Measurements from ENCODE around the gene IGFBP2.

IGFBP2 gene

DNA sequence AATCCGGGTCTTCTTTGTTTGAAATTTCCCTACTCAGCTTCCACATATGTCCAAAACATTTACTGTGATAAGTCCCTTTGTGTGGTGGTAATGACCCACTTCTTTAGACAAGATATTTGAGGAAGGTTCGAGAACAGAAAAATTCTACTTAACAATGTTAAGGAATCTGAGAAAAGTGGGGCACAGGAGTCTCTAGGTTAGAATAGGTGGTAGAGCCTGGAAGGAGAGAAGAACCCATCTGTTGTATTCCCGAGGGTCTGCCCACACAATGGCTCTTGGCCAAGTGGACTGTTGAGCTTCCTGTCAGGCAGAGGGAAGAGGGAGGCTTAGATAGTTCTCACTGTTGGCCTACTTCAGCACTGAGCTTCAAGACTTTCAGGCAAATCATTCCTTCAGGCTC, 4.3 kb downstream of the IGFBP2 start:
- TF ChIP-seq EZH2phosphoT487 (conservative IDR thresholded peaks at IDR 0.05; ENCODE audit: low read length), result no peak
- TF ChIP-seq, protein P1, sequence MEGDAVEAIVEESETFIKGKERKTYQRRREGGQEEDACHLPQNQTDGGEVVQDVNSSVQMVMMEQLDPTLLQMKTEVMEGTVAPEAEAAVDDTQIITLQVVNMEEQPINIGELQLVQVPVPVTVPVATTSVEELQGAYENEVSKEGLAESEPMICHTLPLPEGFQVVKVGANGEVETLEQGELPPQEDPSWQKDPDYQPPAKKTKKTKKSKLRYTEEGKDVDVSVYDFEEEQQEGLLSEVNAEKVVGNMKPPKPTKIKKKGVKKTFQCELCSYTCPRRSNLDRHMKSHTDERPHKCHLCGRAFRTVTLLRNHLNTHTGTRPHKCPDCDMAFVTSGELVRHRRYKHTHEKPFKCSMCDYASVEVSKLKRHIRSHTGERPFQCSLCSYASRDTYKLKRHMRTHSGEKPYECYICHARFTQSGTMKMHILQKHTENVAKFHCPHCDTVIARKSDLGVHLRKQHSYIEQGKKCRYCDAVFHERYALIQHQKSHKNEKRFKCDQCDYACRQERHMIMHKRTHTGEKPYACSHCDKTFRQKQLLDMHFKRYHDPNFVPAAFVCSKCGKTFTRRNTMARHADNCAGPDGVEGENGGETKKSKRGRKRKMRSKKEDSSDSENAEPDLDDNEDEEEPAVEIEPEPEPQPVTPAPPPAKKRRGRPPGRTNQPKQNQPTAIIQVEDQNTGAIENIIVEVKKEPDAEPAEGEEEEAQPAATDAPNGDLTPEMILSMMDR (IDR thresholded peaks at IDR 0.05; ENCODE audit: insufficient read depth, low read length, poor library complexity, severe bottlenecking), result no peak
- H3K4me3 ChIP-seq (ENCODE audit: insufficient read depth, low read length, poor library complexity, severe bottlenecking), result no peak overlapping the region
- no peaks in the 10 kb centered on the region for H3K27me3 ChIP-seq (ENCODE audit: low read length)
- H3K9me2 ChIP-seq (replicated peaks; ENCODE audit: insufficient read depth, low read length), result no peaks in the 10 kb centered on the region
- no peaks in the 10 kb centered on the region for H3K36me3 ChIP-seq (ENCODE audit: low read length)
- H3K27ac ChIP-seq (ENCODE audit: low read depth, low read length), result no peak overlapping the region
- no peaks in the 10 kb centered on the region for H4K20me1 ChIP-seq (ENCODE audit: low read depth, low read length)
- no peaks in the 10 kb centered on the region for H3F3A ChIP-seq (ENCODE audit: insufficient read depth)
- H3K79me2 ChIP-seq (ENCODE audit: insufficient read depth, low read length), result no peaks in the 10 kb centered on the region
- H2AFZ ChIP-seq (ENCODE audit: low read depth, low read length, severe bottlenecking), result no peak overlapping the region
- no peak overlapping the region for H3K9ac ChIP-seq (ENCODE audit: low read length)
- H3K4me2 ChIP-seq (ENCODE audit: low read depth, low read length, poor library complexity, severe bottlenecking), result no peak overlapping the region
- H3K9me3 ChIP-seq (ENCODE audit: insufficient read depth, low read length), result no peaks in the 10 kb centered on the region

DNA sequence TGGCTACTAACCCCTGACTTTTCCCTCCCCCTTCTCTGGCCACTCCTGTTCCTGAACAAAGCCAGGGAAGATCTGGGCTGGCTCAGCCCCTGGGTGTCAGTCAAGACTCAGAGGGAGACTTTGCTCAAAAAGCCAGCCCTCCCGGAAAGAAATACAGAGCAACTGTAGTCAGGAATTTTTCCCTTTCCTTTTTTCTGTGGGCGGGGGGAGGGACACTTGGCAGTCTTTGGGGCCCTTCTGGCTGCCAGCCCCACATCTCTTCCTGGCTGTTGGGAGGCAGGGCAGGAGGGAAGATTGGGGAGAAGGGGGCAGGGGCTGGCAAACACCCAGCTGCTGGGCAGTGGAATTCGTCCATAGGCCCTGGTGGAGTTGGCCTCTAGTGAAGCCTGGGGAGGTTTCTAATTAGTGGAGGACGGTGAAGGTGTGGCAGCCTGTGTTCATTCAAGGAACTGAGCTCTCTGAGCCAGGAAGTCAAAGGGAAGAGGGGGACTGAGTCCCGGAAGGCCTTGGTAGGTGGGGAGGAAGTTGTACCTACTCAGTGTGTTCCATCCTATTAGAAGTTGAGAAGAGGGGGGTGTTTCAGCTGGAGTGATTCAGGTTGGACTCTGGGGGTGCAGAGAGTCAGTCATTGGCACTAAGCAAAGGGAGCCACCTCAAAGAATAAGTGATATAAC, 10.9 kb downstream of the IGFBP2 start:
- no peak overlapping the region for H2AFZ ChIP-seq (ENCODE audit: low read depth, low read length, severe bottlenecking)
- no peak overlapping the region for H3K27ac ChIP-seq (ENCODE audit: low read depth, low read length)
- no peak overlapping the region for H3K4me2 ChIP-seq (ENCODE audit: low read depth, low read length, poor library complexity, severe bottlenecking)
- H3K9ac ChIP-seq (ENCODE audit: low read length), result no peak overlapping the region
- H3K9me2 ChIP-seq (replicated peaks; ENCODE audit: insufficient read depth, low read length), result no peaks in the 10 kb centered on the region
- H3K4me3 ChIP-seq (ENCODE audit: insufficient read depth, low read length, poor library complexity, severe bottlenecking), result no peak overlapping the region
- H3K9me3 ChIP-seq (ENCODE audit: insufficient read depth, low read length), result no peaks in the 10 kb centered on the region
- no peaks in the 10 kb centered on the region for H3K27me3 ChIP-seq (ENCODE audit: low read length)
- no peaks in the 10 kb centered on the region for H3K36me3 ChIP-seq (ENCODE audit: low read length)
- H3F3A ChIP-seq (ENCODE audit: insufficient read depth), result no peaks in the 10 kb centered on the region
- H4K20me1 ChIP-seq (ENCODE audit: low read depth, low read length), result no peaks in the 10 kb centered on the region
- TF ChIP-seq, protein P1 (IDR thresholded peaks at IDR 0.05; ENCODE audit: insufficient read depth, low read length, poor library complexity, severe bottlenecking), result no peak
- no peak for TF ChIP-seq EZH2phosphoT487 (conservative IDR thresholded peaks at IDR 0.05; ENCODE audit: low read length)
- no peaks in the 10 kb centered on the region for H3K79me2 ChIP-seq (ENCODE audit: insufficient read depth, low read length)

DNA sequence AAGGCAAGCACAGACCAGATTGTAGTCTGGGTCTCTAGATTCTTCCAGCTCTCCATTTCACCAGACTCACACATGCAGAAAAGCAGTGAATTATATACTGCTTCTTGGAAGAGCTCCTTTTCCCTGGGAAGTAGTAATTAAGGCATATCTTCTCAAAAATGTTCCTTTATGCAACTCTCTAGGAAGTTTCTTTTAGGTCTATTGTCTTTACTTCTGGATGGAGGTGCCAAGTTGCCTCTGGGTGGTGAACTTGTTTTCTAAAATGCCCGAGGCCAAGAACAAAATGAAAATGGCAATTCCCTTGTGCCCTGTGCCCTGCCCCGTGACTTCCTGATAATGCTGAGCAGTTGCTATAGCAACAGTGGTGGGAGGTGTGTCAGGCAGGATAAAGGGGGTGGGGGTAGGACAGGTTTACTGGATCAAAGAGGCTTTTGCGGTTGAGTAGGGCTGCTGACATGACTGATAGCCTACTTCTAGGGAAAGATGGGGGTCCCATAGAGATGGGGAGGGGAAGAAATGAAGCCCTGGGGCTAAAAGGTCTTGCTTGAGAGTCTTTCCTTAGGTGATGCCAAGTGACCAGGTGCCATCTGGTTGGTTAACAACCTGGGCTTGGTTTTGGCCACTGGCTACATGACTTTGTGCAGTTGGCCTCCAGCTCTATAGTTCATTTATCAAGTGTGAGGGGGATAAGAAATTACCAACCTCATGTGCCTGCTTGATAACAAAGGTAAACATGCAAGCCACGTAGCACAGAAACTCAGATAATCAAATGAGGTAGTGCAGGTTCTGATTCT, 11.8 kb downstream of the IGFBP2 start:
- Histone ChIP-seq H3K27ac (ENCODE audit: low read depth, low read length) (no peak overlapping the region), H3K9me3 (ENCODE audit: insufficient read depth, low read length) (no peaks in the 10 kb centered on the region)

More for the DNA sequence above, 11.8 kb downstream of the IGFBP2 start:
- TF ChIP-seq, protein P1 (IDR thresholded peaks at IDR 0.05; ENCODE audit: insufficient read depth, low read length, poor library complexity, severe bottlenecking), result no peak
- no peak for TF ChIP-seq EZH2phosphoT487 (conservative IDR thresholded peaks at IDR 0.05; ENCODE audit: low read length)
- Histone ChIP-seq H3K9me2 (replicated peaks; ENCODE audit: insufficient read depth, low read length) (no peaks in the 10 kb centered on the region), H3K27me3 (ENCODE audit: low read length) (no peaks in the 10 kb centered on the region), H3K36me3 (ENCODE audit: low read length) (no peaks in the 10 kb centered on the region), H3K4me2 (ENCODE audit: low read depth, low read length, poor library complexity, severe bottlenecking) (no peak overlapping the region), H4K20me1 (ENCODE audit: low read depth, low read length) (no peaks in the 10 kb centered on the region), H3F3A (ENCODE audit: insufficient read depth) (no peaks in the 10 kb centered on the region), H3K9ac (ENCODE audit: low read length) (no peak overlapping the region), H3K4me3 (ENCODE audit: insufficient read depth, low read length, poor library complexity, severe bottlenecking) (no peak overlapping the region), H2AFZ (ENCODE audit: low read depth, low read length, severe bottlenecking) (no peak overlapping the region), H3K79me2 (ENCODE audit: insufficient read depth, low read length) (no peaks in the 10 kb centered on the region)
